HepG2 (cell line): ENCODE measurements around the gene MSRB3. TPM values are rescaled to one million over a fixed set of nuclear protein-coding genes. Genes with fewer than 3 reads are reported as not detected.

ENCODE experiments used
- CSRNP2 ChIP-seq: sonication (generic); formaldehyde crosslinking; conservative IDR thresholded peaks from 2 replicates; pipeline ENCODE4 v1.8.0; 2022; ENCODE audit warnings: low read depth, missing genetic modification reagents
- ELF1 ChIP-seq: sonication (generic); formaldehyde crosslinking; IDR thresholded peaks from 2 replicates; pipeline ENCODE4 v1.4.0; 2020; ENCODE audit warnings: missing genetic modification reagents
- HBP1 ChIP-seq: IDR thresholded peaks from 2 replicates; pipeline ENCODE4 v1.6.1; 2016; ENCODE audit warnings: low read depth, control low read depth
- KDM4B ChIP-seq: sonication (generic); formaldehyde crosslinking; IDR thresholded peaks from 2 replicates; pipeline ENCODE4 v1.4.0; 2020; ENCODE audit warnings: missing genetic modification reagents
- MLX ChIP-seq: IDR thresholded peaks from 2 replicates; pipeline ENCODE4 v1.6.1; 2016
- MTA3 ChIP-seq: sonication (generic); formaldehyde crosslinking; IDR thresholded peaks from 2 replicates; pipeline ENCODE4 v1.4.0; 2020; ENCODE audit warnings: missing genetic modification reagents
- NFE2 ChIP-seq: sonication (generic); formaldehyde crosslinking; IDR thresholded peaks from 2 replicates; pipeline ENCODE4 v1.4.0; 2020; ENCODE audit warnings: missing genetic modification reagents
- PAF1 ChIP-seq: IDR thresholded peaks from 2 replicates; pipeline ENCODE4 v1.6.1; 2016; ENCODE audit warnings: missing genetic modification reagents, missing compliant biosample characterization
- SETDB1 ChIP-seq: sonication (generic); formaldehyde crosslinking; IDR thresholded peaks from 2 replicates; pipeline ENCODE4 v1.5.1; 2020; ENCODE audit warnings: missing genetic modification reagents, mild to moderate bottlenecking, borderline replicate concordance
- STAG1 ChIP-seq: sonication (generic); formaldehyde crosslinking; IDR thresholded peaks from 2 replicates; pipeline ENCODE4 v1.4.0; 2020; ENCODE audit warnings: missing genetic modification reagents
- USF2 ChIP-seq, 2 experiments: sonication (generic) in 1 of 2; formaldehyde crosslinking in 1 of 2; IDR thresholded peaks; 2 replicates each; pipeline versions ENCODE4 v1.5.1 to v1.6.1; 2011 to 2020; ENCODE audit warnings: borderline replicate concordance in 1 of 2, low read depth in 1 of 2, low read length in 1 of 2, mild to moderate bottlenecking in 1 of 2, missing genetic modification reagents in 1 of 2, moderate library complexity in 1 of 2
- ZBED4 ChIP-seq: sonication (generic); formaldehyde crosslinking; IDR thresholded peaks from 2 replicates; pipeline ENCODE4 v1.4.0; 2020; ENCODE audit warnings: missing genetic modification reagents, borderline replicate concordance
- ZNF263 ChIP-seq: sonication (generic); formaldehyde crosslinking; IDR thresholded peaks from 2 replicates; pipeline ENCODE4 v1.4.0; 2020; ENCODE audit warnings: missing genetic modification reagents
- ZNF562 ChIP-seq: sonication (generic); formaldehyde crosslinking; IDR thresholded peaks from 2 replicates; pipeline ENCODE4 v1.8.0; 2022; ENCODE audit warnings: missing genetic modification reagents, borderline replicate concordance
- ZNF615 ChIP-seq: sonication (generic); formaldehyde crosslinking; IDR thresholded peaks from 2 replicates; pipeline ENCODE4 v1.5.0; 2020; ENCODE audit warnings: mild to moderate bottlenecking, missing genetic modification reagents, borderline replicate concordance
- ZNF639 ChIP-seq: conservative IDR thresholded peaks from 2 replicates; pipeline ENCODE4 v1.6.1; 2018; ENCODE audit warnings: missing genetic modification reagents
- ZNF761 ChIP-seq: sonication (generic); formaldehyde crosslinking; conservative IDR thresholded peaks from 2 replicates; pipeline ENCODE4 v1.4.0; 2020; ENCODE audit warnings: mild to moderate bottlenecking, missing genetic modification reagents
- polyA plus RNA-seq, 8 experiments: library from polyadenylated mRNA; depleted of rRNA in 3 of 8; stranded (reverse) in 7 of 8; unstranded in 1 of 8; fragments of >200 nt; fragmentation: Illumina TruSeq in 4 of 8; extraction: Trizol in 4 of 8; gene quantifications; 2 replicates each; pipeline versions ENCODE4 v1.2.1 to v1.2.3, GENCODE V29; 2011 to 2016; ENCODE audit warnings: low read depth in 4 of 8, missing spikeins in 1 of 8, mixed read lengths in 1 of 8; ENCODE audit not compliant: insufficient read depth in 1 of 8
- total RNA-seq, 5 experiments: library from RNA; depleted of rRNA; stranded (reverse); fragments of >200 nt; fragmentation: Illumina TruSeq; extraction: Trizol; gene quantifications; 2 replicates each; pipeline ENCODE4 v1.2.3, GENCODE V29; 2016; ENCODE audit warnings: low read depth in 1 of 5

Gene MSRB3
- total and polyA plus RNA-seq, 2 of the 13 experiments (the other 11 are each of a cell fraction or from before 2014, with no cell fraction given) = 1.5 to 1.9 TPM

- TF ChIP-seq HBP1 (CRISPR knock-in tag) = no peak
- TF ChIP-seq ZNF761 (CRISPR knock-in tag) = no peak
- TF ChIP-seq MLX (CRISPR knock-in tag) = 0 out of 2 replicates have a peak, but pooled peaks have one; percentile 61
- TF ChIP-seq KDM4B (CRISPR knock-in tag) = 0 out of 2 replicates have a peak, but pooled peaks have one; percentile 30
- no peak for TF ChIP-seq NFE2 (CRISPR knock-in tag)
- peak; percentile 44; the same call in 1 of the 2 replicates for TF ChIP-seq ELF1 (CRISPR knock-in tag)
- TF ChIP-seq ZNF562 (CRISPR knock-in tag) = no peak
- no peak for TF ChIP-seq ZBED4 (CRISPR knock-in tag)
- TF ChIP-seq ZNF615 = no peak
- no peak for TF ChIP-seq SETDB1 (CRISPR knock-in tag)
- no peak for TF ChIP-seq MTA3 (CRISPR knock-in tag)
- TF ChIP-seq PAF1 (CRISPR knock-in tag) = no peak
- TF ChIP-seq USF2 (IDR thresholded peaks at IDR 0.05; ENCODE audit: low read depth, low read length) = no peak
- no peak for TF ChIP-seq USF2 (CRISPR knock-in tag; IDR thresholded peaks at IDR 0.05; ENCODE audit: borderline replicate concordance)
- no peak for TF ChIP-seq ZNF263 (CRISPR knock-in tag)
- no peak for TF ChIP-seq STAG1 (CRISPR knock-in tag)
- no peak for TF ChIP-seq ZNF639 (CRISPR knock-in tag)
- TF ChIP-seq CSRNP2 (CRISPR knock-in tag) = no peak
Observed at GRCh38 chr12:65327207-65328076, 49.0 kb downstream of the MSRB3 start (continued).
